HUES48 (cell line): ENCODE results near the gene KANSL1.

ENCODE experiments used
- H3K27ac ChIP-seq: one replicate; pipeline ENCODE4 v1.7.0; 2013; ENCODE audit warnings: low read depth, low read length, inconsistent platforms
- H3K27me3 ChIP-seq: 2 replicates; pipeline ENCODE4 v1.6.1; 2013; ENCODE audit warnings: mild to moderate bottlenecking, low read length; ENCODE audit not compliant: control insufficient read depth, insufficient read depth
- H3K36me3 ChIP-seq: 2 replicates; pipeline ENCODE4 v1.6.1; 2013; ENCODE audit warnings: low read length; ENCODE audit not compliant: control insufficient read depth, insufficient read depth
- H3K4me1 ChIP-seq: 2 replicates; pipeline ENCODE4 v1.6.1; 2013; ENCODE audit warnings: mild to moderate bottlenecking, low read length; ENCODE audit not compliant: control insufficient read depth, insufficient read depth
- H3K4me3 ChIP-seq: 2 replicates; pipeline ENCODE4 v1.5.1; 2013; ENCODE audit warnings: mild to moderate bottlenecking, low read depth, low read length
- H3K9ac ChIP-seq: 2 replicates; pipeline ENCODE4 v1.6.1; 2013; ENCODE audit warnings: mild to moderate bottlenecking, low read depth, low read length, moderate library complexity
- H3K9me3 ChIP-seq: 2 replicates; pipeline ENCODE4 v1.6.1; 2013; ENCODE audit warnings: low read length; ENCODE audit not compliant: control insufficient read depth, insufficient read depth

The KANSL1 gene

DNA sequence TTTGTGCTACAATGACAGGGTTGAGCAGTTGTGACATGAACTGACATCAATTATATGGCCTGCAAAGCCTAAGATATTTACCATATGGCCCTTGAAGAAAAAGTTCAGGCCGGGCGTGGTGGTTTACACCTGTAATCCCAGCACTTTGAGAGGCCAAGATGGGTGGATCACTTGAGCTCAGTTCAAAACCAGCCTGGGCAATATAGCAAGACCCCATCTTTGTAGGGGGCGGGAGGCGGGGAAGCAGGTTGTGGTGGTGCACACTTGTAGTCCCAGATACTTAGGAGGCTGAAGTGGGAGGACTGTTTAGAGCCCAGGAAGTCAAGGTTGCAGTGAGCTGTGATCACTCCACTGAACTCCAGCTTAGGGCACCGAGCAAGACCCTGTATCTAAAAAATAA is 145.8 kb downstream of the KANSL1 start:
- H3K36me3 ChIP-seq, result peaks cover 83% of the 10 kb centered on the region

GRCh38 chr17:46046957-46047356 is 146.3 kb downstream of the KANSL1 start:
- no peak overlapping the region for H3K27ac ChIP-seq
- H3K36me3 ChIP-seq, result peaks cover 87% of the 10 kb centered on the region
- no peak overlapping the region for H3K4me3 ChIP-seq
- no peaks in the 10 kb centered on the region for H3K9me3 ChIP-seq
- H3K9ac ChIP-seq, result no peak overlapping the region
- no peaks in the 10 kb centered on the region; the same call in 1 of the 2 replicates for H3K4me1 ChIP-seq
- H3K27me3 ChIP-seq, result no peaks in the 10 kb centered on the region

More for the DNA sequence above, 145.8 kb downstream of the KANSL1 start:
- no peak overlapping the region for H3K9ac ChIP-seq
- H3K27ac ChIP-seq, result no peak overlapping the region
- H3K9me3 ChIP-seq, result no peaks in the 10 kb centered on the region
- no peak overlapping the region for H3K4me3 ChIP-seq
- no peaks in the 10 kb centered on the region for H3K27me3 ChIP-seq
- no peaks in the 10 kb centered on the region; the same call in 1 of the 2 replicates for H3K4me1 ChIP-seq

GRCh38 chr17:46045639-46046038 is 147.6 kb downstream of the KANSL1 start:
- Histone ChIP-seq H3K9me3 (no peaks in the 10 kb centered on the region), H3K27me3 (no peaks in the 10 kb centered on the region), H3K4me3 (no peak overlapping the region), H3K36me3 (peaks cover 85% of the 10 kb centered on the region), H3K4me1 (no peaks in the 10 kb centered on the region; the same call in 1 of the 2 replicates), H3K27ac (peak overlapping the region; percentile 32), H3K9ac (no peak overlapping the region)

- Histone ChIP-seq H3K36me3 (peaks cover 85% of the 10 kb centered on the region), H3K27ac (peak overlapping the region; percentile 29), H3K9me3 (no peaks in the 10 kb centered on the region), H3K27me3 (no peaks in the 10 kb centered on the region), H3K4me1 (no peaks in the 10 kb centered on the region; the same call in 1 of the 2 replicates), H3K4me3 (no peak overlapping the region), H3K9ac (no peak overlapping the region)
Observed at GRCh38 chr17:46044989-46045388, 148.2 kb downstream of the KANSL1 start.

GRCh38 chr17:46044286-46044928 is 148.8 kb downstream of the KANSL1 start:
- Histone ChIP-seq H3K36me3 (peaks cover 85% of the 10 kb centered on the region), H3K4me3 (no peak overlapping the region), H3K9me3 (no peaks in the 10 kb centered on the region), H3K9ac (no peak overlapping the region), H3K27ac (peak overlapping the region; percentile 29), H3K27me3 (no peaks in the 10 kb centered on the region), H3K4me1 (no peaks in the 10 kb centered on the region; the same call in 1 of the 2 replicates)

DNA sequence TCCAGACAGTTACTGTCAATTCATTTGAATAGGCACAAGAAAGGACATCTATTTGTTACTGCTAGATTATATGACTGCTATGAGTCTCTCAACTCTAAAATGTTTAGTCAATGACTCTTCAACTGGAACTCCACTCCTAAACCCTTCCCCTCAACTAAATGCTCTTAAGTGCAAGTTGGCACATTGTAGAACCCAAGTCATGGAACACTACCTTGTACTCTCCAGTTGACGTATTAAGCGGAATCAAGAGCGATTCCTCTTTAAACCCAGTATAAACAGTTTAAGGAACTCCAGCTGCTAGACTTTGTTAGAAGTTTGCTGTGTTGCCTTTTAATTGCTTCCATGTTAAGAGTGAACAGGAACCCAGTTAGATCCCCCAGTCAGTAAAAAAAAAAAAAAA is 149.6 kb downstream of the KANSL1 start:
- no peak overlapping the region for H3K27ac ChIP-seq
- H3K27me3 ChIP-seq, result no peaks in the 10 kb centered on the region
- H3K9me3 ChIP-seq, result no peaks in the 10 kb centered on the region
- peaks cover 87% of the 10 kb centered on the region for H3K36me3 ChIP-seq
- no peak overlapping the region for H3K4me3 ChIP-seq
- H3K9ac ChIP-seq, result no peak overlapping the region
- H3K4me1 ChIP-seq, result no peaks in the 10 kb centered on the region; the same call in 1 of the 2 replicates

- peaks cover 87% of the 10 kb centered on the region for H3K36me3 ChIP-seq
Observed at GRCh38 chr17:46042925-46043324, 150.3 kb downstream of the KANSL1 start.

GRCh38 chr17:46042246-46042645 is 151.0 kb downstream of the KANSL1 start:
- no peak overlapping the region for H3K27ac ChIP-seq
- H3K9me3 ChIP-seq, result no peaks in the 10 kb centered on the region
- no peak overlapping the region for H3K9ac ChIP-seq
- H3K4me3 ChIP-seq, result no peak overlapping the region
- H3K36me3 ChIP-seq, result peaks cover 87% of the 10 kb centered on the region
- no peaks in the 10 kb centered on the region; the same call in 1 of the 2 replicates for H3K4me1 ChIP-seq
- H3K27me3 ChIP-seq, result no peaks in the 10 kb centered on the region

More at GRCh38 chr17:46042925-46043324, 150.3 kb downstream of the KANSL1 start:
- Histone ChIP-seq H3K9me3 (no peaks in the 10 kb centered on the region), H3K27ac (no peak overlapping the region), H3K4me1 (no peaks in the 10 kb centered on the region; the same call in 1 of the 2 replicates), H3K27me3 (no peaks in the 10 kb centered on the region), H3K4me3 (no peak overlapping the region), H3K9ac (no peak overlapping the region)

GRCh38 chr17:46039592-46040186 is 153.5 kb downstream of the KANSL1 start:
- Histone ChIP-seq H3K27ac (no peak overlapping the region), H3K36me3 (peaks cover 93% of the 10 kb centered on the region), H3K9ac (no peak overlapping the region), H3K4me3 (no peak overlapping the region), H3K27me3 (no peaks in the 10 kb centered on the region), H3K9me3 (no peaks in the 10 kb centered on the region), H3K4me1 (no peaks in the 10 kb centered on the region; the same call in 1 of the 2 replicates)

DNA sequence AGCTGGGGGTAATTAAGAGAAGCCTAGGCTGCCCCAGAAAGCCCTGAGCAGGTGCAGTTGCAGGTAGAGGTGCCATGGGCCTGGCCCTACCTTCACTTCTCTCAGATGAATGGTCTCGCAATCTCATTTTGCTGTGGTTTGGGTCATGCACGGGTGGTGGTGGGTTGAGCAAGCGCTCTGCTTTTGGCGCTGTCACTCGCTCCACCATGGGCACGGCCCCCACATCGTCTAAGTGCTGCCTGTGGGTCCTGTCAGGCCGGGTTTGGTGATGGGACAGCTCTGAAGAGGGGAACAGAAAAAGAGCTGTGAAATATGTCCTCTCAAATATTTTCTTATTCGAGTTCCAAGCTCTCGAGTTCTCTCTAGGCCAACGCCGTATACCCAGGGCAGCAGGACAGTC is 154.3 kb downstream of the KANSL1 start:
- no peaks in the 10 kb centered on the region for H3K4me1 ChIP-seq
- H3K4me3 ChIP-seq, result no peak overlapping the region
- no peaks in the 10 kb centered on the region for H3K27me3 ChIP-seq
- no peak overlapping the region for H3K9ac ChIP-seq
- no peak overlapping the region for H3K27ac ChIP-seq
- peaks cover 97% of the 10 kb centered on the region for H3K36me3 ChIP-seq
- no peaks in the 10 kb centered on the region for H3K9me3 ChIP-seq

DNA sequence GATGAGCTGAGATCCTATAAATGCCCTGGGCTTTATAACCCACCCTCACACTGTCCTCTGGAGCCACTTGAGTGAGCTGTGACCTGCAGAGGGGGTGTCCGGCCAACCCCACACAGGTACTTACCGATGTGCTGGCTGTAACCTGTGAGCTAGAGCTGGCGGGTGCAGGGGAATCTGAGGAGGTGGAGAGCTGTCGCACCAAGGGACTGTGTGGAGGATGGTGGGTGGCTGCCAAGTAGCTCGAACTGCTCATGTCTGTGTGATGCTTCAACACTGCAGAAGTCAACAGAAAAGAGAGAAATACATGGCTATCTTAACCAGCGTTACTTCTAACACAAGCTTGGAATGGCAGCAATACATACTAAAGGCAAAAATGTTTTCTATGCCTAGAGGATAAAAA is 154.8 kb downstream of the KANSL1 start:
- Histone ChIP-seq H3K9me3 (no peaks in the 10 kb centered on the region), H3K27me3 (no peaks in the 10 kb centered on the region), H3K4me1 (no peaks in the 10 kb centered on the region), H3K9ac (no peak overlapping the region), H3K27ac (no peak overlapping the region), H3K36me3 (peaks cover 97% of the 10 kb centered on the region), H3K4me3 (no peak overlapping the region)
